Neural cell (in vitro differentiated cells): ENCODE results near the gene CLCN3. TPM values are rescaled to one million over a fixed set of nuclear protein-coding genes. Genes with fewer than 3 reads are reported as not detected.

ENCODE experiments used
- H2AFZ ChIP-seq: fragments of 200-600, 300-800 bp; sonication (generic), shearing (Covaris generic); 2 replicates; pipeline ENCODE4 v1.6.0; 2014; ENCODE audit warnings: low read depth, mild to moderate bottlenecking, antibody characterized with exemption, low read length, moderate library complexity
- H3F3A ChIP-seq: fragments of 200-600 bp; shearing (Covaris generic); 2 replicates; pipeline ENCODE4 v1.6.1; 2016; ENCODE audit warnings: mild to moderate bottlenecking, moderate library complexity, mixed read lengths, antibody characterized with exemption, low read length; ENCODE audit not compliant: insufficient read depth, poor library complexity, severe bottlenecking
- H3K27ac ChIP-seq: fragments of 200-600, 300-800 bp; sonication (generic), shearing (Covaris generic); 2 replicates; pipeline ENCODE4 v1.5.1; 2014; ENCODE audit warnings: mild to moderate bottlenecking, low read length, moderate library complexity
- H3K27me3 ChIP-seq: fragments of 300-800, 200-600 bp; sonication (generic), shearing (Covaris generic); 2 replicates; pipeline ENCODE4 v1.6.0; 2014; ENCODE audit warnings: mild to moderate bottlenecking, low read depth, low read length, moderate library complexity; ENCODE audit not compliant: insufficient read depth
- H3K36me3 ChIP-seq: fragments of 300-800, 200-600 bp; sonication (generic), shearing (Covaris generic); 2 replicates; pipeline ENCODE4 v1.5.1; 2014; ENCODE audit warnings: mild to moderate bottlenecking, antibody characterized with exemption, low read length, moderate library complexity; ENCODE audit not compliant: insufficient read depth
- H3K4me2 ChIP-seq: fragments of 300-800, 200-600 bp; sonication (generic), shearing (Covaris generic); 2 replicates; pipeline ENCODE4 v1.6.0; 2014; ENCODE audit warnings: mild to moderate bottlenecking, low read length
- H3K4me3 ChIP-seq: fragments of 300-800, 200-600 bp; sonication (generic), shearing (Covaris generic); 2 replicates; pipeline ENCODE4 v1.5.1; 2014; ENCODE audit warnings: mild to moderate bottlenecking, low read length, moderate library complexity
- H3K79me2 ChIP-seq: fragments of 200-600 bp; shearing (Covaris generic); replicated peaks from 2 replicates; pipeline ENCODE4 v1.6.0; 2014; ENCODE audit warnings: mild to moderate bottlenecking, low read length, moderate library complexity; ENCODE audit not compliant: insufficient read depth
- H3K9ac ChIP-seq: fragments of 300-800, 200-600 bp; sonication (generic), shearing (Covaris generic); 2 replicates; pipeline ENCODE4 v1.6.1; 2016; ENCODE audit warnings: mild to moderate bottlenecking, low read length, mixed read lengths
- H3K9me2 ChIP-seq: fragments of 200-600 bp; shearing (Covaris generic); 2 replicates; pipeline ENCODE4 v1.6.1; 2016; ENCODE audit warnings: mild to moderate bottlenecking, low read length, mixed read lengths; ENCODE audit not compliant: insufficient read depth
- H3K9me3 ChIP-seq: fragments of 200-600, 300-800 bp; sonication (generic), shearing (Covaris generic); 2 replicates; pipeline ENCODE4 v1.6.1; 2016; ENCODE audit warnings: mild to moderate bottlenecking, mixed run types, low read length, moderate library complexity, mixed read lengths
- H4K20me1 ChIP-seq: fragments of 200-600 bp; shearing (Covaris generic); 2 replicates; pipeline ENCODE4 v1.6.1; 2016; ENCODE audit warnings: mild to moderate bottlenecking, mixed run types; ENCODE audit not compliant: insufficient read depth
- EP300 ChIP-seq: fragments of 450-650 bp; conservative IDR thresholded peaks from 2 replicates; pipeline ENCODE4 v1.6.1; 2014; ENCODE audit warnings: antibody characterized with exemption, mild to moderate bottlenecking, moderate library complexity; ENCODE audit not compliant: poor library complexity, severe bottlenecking
- EZH2 ChIP-seq: fragments of 200-600, 300-800 bp; shearing (Covaris generic), sonication (generic); IDR thresholded peaks from 2 replicates; pipeline ENCODE4 v1.6.1; 2014; ENCODE audit warnings: antibody characterized with exemption, low read length, borderline replicate concordance, mild to moderate bottlenecking; ENCODE audit not compliant: insufficient read depth, poor library complexity, severe bottlenecking
- MXI1 ChIP-seq: fragments of 450-650 bp; conservative IDR thresholded peaks from 2 replicates; pipeline ENCODE4 v1.6.1; 2014; ENCODE audit warnings: antibody characterized with exemption, mild to moderate bottlenecking; ENCODE audit not compliant: poor library complexity, severe bottlenecking
- POLR2AphosphoS5 ChIP-seq: IDR thresholded peaks from 2 replicates; pipeline ENCODE4 v1.6.1; 2012
- RAD21 ChIP-seq: fragments of 450-650 bp; conservative IDR thresholded peaks from 2 replicates; pipeline ENCODE4 v1.6.1; 2014; ENCODE audit warnings: antibody characterized with exemption, mild to moderate bottlenecking, moderate library complexity
- SMC3 ChIP-seq: fragments of 450-650 bp; conservative IDR thresholded peaks from 2 replicates; pipeline ENCODE4 v1.6.1; 2014; ENCODE audit warnings: antibody characterized with exemption, mild to moderate bottlenecking, moderate library complexity; ENCODE audit not compliant: poor library complexity
- TAF1 ChIP-seq: IDR thresholded peaks from 2 replicates; pipeline ENCODE4 v1.6.1; 2012; ENCODE audit warnings: low read depth
- polyA plus RNA-seq: library from polyadenylated mRNA; depleted of rRNA; stranded (reverse); fragments of >200 nt; gene quantifications from 2 replicates; pipeline ENCODE4 v1.2.3, GENCODE V29; 2014
- TF ChIP-seq, protein P1 (sequence below): fragments of 450-650 bp; IDR thresholded peaks from 2 replicates; pipeline ENCODE4 v1.5.1; 2014; ENCODE audit warnings: antibody characterized with exemption, mild to moderate bottlenecking, moderate library complexity; ENCODE audit not compliant: poor library complexity, severe bottlenecking
- TF ChIP-seq, protein P2 (sequence below): IDR thresholded peaks from 2 replicates; pipeline ENCODE4 v1.6.1; 2012; ENCODE audit warnings: borderline replicate concordance

CLCN3 gene
- polyA plus RNA-seq, 1 donor from 2014 or later, result 68.3 TPM

DNA sequence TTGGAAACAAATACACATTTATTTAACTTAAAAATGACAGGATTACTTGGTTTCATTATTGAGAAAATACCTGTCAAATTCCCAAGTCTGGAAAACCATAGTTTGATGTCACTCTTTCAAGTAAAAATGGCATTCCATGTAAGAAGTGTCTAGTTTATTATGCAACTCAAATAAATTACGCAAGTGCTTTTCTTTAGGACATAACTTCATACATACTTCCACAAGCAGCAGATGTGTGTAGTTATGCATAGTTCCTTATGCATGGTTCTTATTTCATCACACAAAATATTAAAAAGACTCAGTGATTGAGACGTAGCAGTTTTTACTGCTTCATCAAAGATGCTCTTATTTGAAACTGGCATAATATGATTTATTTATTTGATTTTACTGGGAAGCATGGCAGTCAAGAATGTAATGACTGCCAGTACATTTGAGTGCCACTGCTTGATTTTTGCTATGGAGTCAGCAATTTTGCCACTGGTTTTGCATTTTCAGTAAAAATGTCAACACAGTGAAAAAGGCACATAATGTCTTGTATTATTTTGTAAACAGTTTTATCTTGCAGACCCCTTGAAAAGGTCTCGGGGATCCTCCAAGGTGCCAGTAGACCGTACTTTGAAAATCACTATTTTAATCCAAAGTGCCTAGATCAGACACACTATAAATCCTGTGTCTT is 62.1 kb downstream of the CLCN3 start:
- H3K27ac ChIP-seq, result no peak overlapping the region
- H3K4me2 ChIP-seq, result no peak overlapping the region
- no peaks in the 10 kb centered on the region for H3K27me3 ChIP-seq
- no peak overlapping the region for H3K4me3 ChIP-seq
- H3F3A ChIP-seq, result no peaks in the 10 kb centered on the region
- H4K20me1 ChIP-seq, result no peaks in the 10 kb centered on the region
- no peak overlapping the region for H3K9ac ChIP-seq
- H2AFZ ChIP-seq, result no peak overlapping the region
- TF ChIP-seq EP300, result no peak
- TF ChIP-seq, protein P1, sequence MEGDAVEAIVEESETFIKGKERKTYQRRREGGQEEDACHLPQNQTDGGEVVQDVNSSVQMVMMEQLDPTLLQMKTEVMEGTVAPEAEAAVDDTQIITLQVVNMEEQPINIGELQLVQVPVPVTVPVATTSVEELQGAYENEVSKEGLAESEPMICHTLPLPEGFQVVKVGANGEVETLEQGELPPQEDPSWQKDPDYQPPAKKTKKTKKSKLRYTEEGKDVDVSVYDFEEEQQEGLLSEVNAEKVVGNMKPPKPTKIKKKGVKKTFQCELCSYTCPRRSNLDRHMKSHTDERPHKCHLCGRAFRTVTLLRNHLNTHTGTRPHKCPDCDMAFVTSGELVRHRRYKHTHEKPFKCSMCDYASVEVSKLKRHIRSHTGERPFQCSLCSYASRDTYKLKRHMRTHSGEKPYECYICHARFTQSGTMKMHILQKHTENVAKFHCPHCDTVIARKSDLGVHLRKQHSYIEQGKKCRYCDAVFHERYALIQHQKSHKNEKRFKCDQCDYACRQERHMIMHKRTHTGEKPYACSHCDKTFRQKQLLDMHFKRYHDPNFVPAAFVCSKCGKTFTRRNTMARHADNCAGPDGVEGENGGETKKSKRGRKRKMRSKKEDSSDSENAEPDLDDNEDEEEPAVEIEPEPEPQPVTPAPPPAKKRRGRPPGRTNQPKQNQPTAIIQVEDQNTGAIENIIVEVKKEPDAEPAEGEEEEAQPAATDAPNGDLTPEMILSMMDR, result no peak
- TF ChIP-seq SMC3, result no peak
- no peak for TF ChIP-seq EZH2
- TF ChIP-seq TAF1, result no peak
- TF ChIP-seq POLR2AphosphoS5, result no peak
- TF ChIP-seq, protein P2, sequence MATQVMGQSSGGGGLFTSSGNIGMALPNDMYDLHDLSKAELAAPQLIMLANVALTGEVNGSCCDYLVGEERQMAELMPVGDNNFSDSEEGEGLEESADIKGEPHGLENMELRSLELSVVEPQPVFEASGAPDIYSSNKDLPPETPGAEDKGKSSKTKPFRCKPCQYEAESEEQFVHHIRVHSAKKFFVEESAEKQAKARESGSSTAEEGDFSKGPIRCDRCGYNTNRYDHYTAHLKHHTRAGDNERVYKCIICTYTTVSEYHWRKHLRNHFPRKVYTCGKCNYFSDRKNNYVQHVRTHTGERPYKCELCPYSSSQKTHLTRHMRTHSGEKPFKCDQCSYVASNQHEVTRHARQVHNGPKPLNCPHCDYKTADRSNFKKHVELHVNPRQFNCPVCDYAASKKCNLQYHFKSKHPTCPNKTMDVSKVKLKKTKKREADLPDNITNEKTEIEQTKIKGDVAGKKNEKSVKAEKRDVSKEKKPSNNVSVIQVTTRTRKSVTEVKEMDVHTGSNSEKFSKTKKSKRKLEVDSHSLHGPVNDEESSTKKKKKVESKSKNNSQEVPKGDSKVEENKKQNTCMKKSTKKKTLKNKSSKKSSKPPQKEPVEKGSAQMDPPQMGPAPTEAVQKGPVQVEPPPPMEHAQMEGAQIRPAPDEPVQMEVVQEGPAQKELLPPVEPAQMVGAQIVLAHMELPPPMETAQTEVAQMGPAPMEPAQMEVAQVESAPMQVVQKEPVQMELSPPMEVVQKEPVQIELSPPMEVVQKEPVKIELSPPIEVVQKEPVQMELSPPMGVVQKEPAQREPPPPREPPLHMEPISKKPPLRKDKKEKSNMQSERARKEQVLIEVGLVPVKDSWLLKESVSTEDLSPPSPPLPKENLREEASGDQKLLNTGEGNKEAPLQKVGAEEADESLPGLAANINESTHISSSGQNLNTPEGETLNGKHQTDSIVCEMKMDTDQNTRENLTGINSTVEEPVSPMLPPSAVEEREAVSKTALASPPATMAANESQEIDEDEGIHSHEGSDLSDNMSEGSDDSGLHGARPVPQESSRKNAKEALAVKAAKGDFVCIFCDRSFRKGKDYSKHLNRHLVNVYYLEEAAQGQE, result no peak
- no peak for TF ChIP-seq MXI1
- TF ChIP-seq RAD21, result no peak
- peaks cover 5% of the 10 kb centered on the region for H3K79me2 ChIP-seq
- H3K9me3 ChIP-seq, result no peaks in the 10 kb centered on the region
- H3K36me3 ChIP-seq, result peaks cover 4% of the 10 kb centered on the region
- no peaks in the 10 kb centered on the region for H3K9me2 ChIP-seq

DNA sequence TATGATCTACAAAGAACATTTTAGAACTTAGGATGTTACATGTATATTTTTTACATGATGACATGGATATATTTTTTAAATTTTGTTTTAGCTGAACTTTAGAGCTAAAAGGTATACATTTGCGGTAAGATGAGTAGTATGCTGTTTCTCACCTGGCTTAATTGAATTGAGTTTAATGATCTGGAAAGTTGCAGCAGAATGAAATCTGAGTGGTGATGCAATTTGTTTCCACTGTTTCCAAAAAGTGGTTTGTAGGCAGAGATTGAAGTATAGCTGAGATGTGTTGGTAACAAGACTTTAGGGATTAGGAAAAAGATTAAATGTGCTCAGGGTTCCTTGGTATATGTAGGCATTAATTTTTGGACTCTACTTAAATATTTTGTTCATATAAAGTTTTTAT is 69.3 kb downstream of the CLCN3 start:
- Histone ChIP-seq H3K36me3 (peaks cover 19% of the 10 kb centered on the region), H3F3A (no peaks in the 10 kb centered on the region), H3K79me2 (no peaks in the 10 kb centered on the region), H3K9me3 (no peaks in the 10 kb centered on the region), H2AFZ (no peak overlapping the region), H4K20me1 (no peaks in the 10 kb centered on the region), H3K4me3 (no peak overlapping the region), H3K4me2 (no peak overlapping the region), H3K9ac (no peak overlapping the region), H3K9me2 (no peaks in the 10 kb centered on the region), H3K27ac (no peak overlapping the region), H3K27me3 (no peaks in the 10 kb centered on the region)
- TF ChIP-seq SMC3 (no peak), EZH2 (no peak), POLR2AphosphoS5 (no peak), EP300 (no peak), TAF1 (no peak), MXI1 (no peak), RAD21 (no peak)
- TF ChIP-seq, protein P2, result no peak
- TF ChIP-seq, protein P1, result no peak
